Left cardiac atrium (tissue), 4 donors: Measurements from ENCODE around the gene MAP1LC3B2. TPM values are rescaled to one million over a fixed set of nuclear protein-coding genes. Genes with fewer than 3 reads are reported as not detected.

Experiments
- ATAC-seq, 2 donors: fragments of 200-7000 bp; cut with Tn5 transposase; one replicate each; pipeline ENCODE4 v1.9.1; 2020; ENCODE audit warnings: mild to moderate bottlenecking in 2 of 2, moderate library complexity in 2 of 2
- DNase-seq: peaks from one replicate; pipeline ENCODE4 v3.0.0-alpha.2; 2020
- intact Hi-C, 2 donors: fragments of 100-400 bp; cut with DNase I; formaldehyde crosslinking; loops; one replicate each; pipeline versions ENCODE4 v1.14.1 to v1.15.1; 2022 to 2023
- total RNA-seq, 2 donors: library from RNA; stranded (reverse); fragmentation: NEBNext Ultra II Directional; extraction: Animal tissue kit (Norgen Biotek cat#: 25700); gene quantifications; one replicate each; pipeline ENCODE4 v1.2.1, GENCODE V29; 2021
- donor health status: DM: no; HTN: yes; CAD: no.
- donor health status: DM: no; HTN: yes; CAD: no; lungs with severe emphysema.
- donor health status: DM: yes; HTN: yes; CAD: no.
- donor health status: Dilated cardiomyopathy.

Gene MAP1LC3B2
- total RNA-seq, 2 donors from 2014 or later, result 1.3 to 2.1 TPM

- DNase-seq (no peak), ATAC-seq (no peak)
- intact Hi-C loops, result no loop called here
Measured at GRCh38 chr12:116626153-116626552, 67.0 kb downstream of the MAP1LC3B2 start.

Other genes with a start within 250 kb of the MAP1LC3B2 start
- 10 to 100 TPM; 10.7 to 15.8 TPM for gene SPRING1, start 178.7 kb downstream of the MAP1LC3B2 start, total RNA-seq
- gene RNFT2, start 178.9 kb downstream of the MAP1LC3B2 start, total RNA-seq, result 1 to 10 TPM; 1.6 to 3.1 TPM